OCI-M1 (cell line): Measurements from ENCODE around the gene BACE2.
"Not testable (repeated sequence)": the region's sequence is repeated elsewhere in the genome, so short reads cannot be mapped to it uniquely, and the experiment has no call there.

ENCODE experiments used
- DNase-seq: peaks from one replicate; lab custom pipeline; 2025; lab: John Stamatoyannopoulos, UW

BACE2 gene

GRCh38 chr21:41277846-41278245, 109.9 kb downstream of the BACE2 start:
- DNase-seq = no peak

DNA sequence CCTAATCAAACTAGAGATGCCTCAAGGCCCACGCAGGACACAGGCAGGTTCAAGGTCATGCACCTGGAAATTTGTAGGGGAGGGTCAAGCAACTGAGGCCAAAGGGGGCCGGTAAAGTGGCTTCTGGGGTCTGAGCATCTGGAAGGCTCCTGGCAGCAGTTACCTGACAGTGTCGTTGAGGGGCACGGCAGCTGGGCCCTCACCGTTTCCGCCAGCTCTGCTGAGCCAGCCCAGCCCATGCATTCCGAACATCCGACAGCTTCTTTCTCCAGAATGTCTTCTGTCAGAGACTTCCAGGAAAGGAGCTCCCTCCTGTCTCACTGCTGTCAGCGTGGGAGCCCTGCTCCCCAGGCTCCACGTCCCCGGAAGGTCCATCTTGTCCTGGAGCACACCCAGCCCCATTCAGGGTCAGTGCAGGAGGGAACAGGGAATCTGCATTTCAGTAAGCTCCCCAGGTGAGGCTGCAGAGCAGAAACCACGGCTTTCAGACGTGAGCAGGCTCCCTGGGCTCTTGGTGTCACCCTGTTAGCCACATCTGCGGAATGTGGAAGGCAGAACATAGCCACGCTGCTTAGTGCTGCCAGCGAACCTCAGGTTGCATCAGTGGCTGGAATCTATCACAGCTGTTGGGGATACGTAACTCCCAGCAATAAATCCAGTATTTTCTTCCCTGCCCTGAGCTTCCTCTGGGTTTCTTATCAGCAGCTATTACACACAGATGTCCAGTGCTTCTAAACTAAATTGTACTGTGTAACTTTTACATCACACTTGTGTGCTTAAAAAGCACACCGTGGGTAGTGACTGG, 112.4 kb downstream of the BACE2 start:
- DNase-seq = no peak

- DNase-seq = no peak
These were observed 114.5 kb downstream of the BACE2 start for GRCh38 chr21:41282412-41282811.

- DNase-seq = peak; percentile 80
These were observed 115.4 kb downstream of the BACE2 start for GRCh38 chr21:41283211-41283818.

- DNase-seq = no peak
These were observed 121.5 kb downstream of the BACE2 start for GRCh38 chr21:41289431-41289830.

DNA sequence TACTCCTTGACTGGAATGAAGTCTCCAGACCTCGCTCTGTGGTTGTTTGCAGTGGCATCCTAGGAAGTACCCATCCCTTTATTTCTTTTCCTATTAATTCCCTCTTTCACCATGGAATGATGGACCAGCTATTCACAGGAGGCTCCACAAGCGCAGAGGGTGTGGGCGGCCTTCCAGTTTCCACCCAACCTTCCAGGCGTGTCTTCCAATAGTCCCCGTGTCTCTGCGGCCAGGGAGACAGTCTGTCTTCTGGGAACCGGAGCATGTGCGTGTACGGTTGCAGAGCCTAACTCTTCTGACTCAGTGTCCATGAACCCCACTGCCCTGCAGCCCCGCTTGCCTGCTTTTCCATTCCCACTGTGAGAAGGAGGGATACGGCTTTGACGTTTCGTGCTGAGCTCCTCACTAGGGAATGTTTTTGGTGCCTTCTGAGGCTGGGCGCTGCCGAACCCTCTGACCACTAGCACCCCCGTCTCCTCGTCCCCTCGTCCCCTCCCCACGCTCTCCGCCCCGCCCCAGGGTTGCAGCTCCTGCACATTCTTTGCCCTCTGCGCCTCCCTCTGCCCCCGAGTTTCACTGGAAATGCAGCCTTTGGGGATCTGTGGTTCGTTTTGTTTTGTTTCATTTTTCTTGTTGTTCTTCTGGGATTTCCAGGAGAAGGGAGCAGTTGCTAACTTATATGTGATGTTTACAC, 122.3 kb downstream of the BACE2 start:
- no peak for DNase-seq

- no peak for DNase-seq
These were observed 126.7 kb downstream of the BACE2 start for GRCh38 chr21:41294548-41295231.

DNA sequence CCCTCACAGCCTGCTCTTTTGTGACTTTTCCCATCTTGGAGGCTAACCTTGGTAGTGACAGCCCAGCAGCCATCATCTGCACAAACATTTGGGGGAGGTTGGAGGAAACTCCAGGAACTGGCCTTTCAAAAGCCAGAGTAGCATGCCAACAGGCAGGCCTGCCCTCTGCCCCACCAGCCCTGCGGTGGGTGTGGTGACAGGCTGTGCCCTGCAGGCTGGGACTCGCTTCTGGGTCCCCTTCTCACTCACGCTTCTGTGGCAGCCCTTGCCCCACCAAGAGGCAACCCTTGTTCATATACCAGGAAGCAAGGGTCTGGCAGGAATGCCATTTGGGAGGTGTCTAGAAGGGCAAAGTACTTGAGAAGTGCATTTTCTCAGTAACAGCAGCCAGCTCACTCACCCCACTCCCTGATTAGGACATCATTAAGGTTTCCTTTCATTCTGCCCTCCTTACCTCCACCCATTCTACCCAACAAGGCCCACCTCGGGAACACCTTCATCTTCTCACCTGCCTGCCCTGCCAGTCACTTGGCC, 127.8 kb downstream of the BACE2 start:
- DNase-seq = no peak

DNA sequence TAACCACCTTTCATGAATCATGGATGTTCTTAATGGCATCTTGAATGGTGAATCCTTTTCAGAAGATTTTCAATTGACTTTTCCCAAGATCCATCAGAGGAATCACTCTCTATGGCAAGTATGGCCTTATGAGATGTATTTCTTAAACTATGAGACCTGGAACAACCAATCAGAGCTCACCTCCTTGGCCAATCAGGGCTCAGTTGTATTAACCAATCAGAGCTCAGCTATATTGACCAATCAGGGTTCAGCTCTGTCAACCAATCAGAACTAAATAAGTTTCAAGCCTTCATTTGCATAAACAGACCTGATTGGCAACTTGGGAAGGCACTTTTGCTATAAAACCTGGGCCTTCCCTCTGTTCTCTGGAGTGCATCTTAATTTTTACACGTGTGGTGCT, 135.0 kb downstream of the BACE2 start:
- DNase-seq = no peak

DNA sequence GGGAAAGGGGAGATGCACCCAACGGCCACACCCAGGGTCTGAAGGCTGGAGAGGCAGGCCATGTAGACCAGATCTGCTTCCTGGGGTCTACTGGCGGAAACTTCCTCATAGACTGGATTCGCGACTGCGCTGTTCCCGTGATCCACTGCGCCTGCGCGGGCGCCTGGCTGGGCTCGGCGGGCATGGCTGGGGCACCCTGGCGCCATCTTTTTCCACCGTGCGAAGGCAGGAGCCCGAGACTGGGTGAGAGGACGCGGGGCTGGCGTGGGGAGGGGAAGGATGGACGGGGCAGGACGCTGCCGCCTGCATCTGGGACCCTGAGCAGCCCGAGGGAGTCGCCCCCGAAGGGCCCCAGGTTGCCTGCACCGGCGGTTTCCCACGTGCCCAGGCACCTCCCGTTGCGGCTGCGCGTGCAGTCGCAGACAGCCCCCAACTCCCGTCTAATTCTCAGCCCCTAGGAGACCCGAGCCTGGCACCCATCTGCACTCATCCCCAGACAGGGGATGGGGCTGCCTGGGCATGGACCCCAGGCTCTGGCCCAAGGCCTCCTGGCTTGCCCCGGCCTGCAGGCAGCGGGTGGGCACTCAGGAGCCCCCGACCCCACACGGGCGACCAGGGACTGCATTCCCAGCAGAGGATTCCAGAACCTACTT, 136.2 kb downstream of the BACE2 start:
- no peak for DNase-seq

GRCh38 chr21:41307219-41307618, 139.3 kb downstream of the BACE2 start:
- DNase-seq = no peak

- not testable (repeated sequence) for DNase-seq
These were observed 145.6 kb downstream of the BACE2 start for GRCh38 chr21:41313285-41314164.

DNA sequence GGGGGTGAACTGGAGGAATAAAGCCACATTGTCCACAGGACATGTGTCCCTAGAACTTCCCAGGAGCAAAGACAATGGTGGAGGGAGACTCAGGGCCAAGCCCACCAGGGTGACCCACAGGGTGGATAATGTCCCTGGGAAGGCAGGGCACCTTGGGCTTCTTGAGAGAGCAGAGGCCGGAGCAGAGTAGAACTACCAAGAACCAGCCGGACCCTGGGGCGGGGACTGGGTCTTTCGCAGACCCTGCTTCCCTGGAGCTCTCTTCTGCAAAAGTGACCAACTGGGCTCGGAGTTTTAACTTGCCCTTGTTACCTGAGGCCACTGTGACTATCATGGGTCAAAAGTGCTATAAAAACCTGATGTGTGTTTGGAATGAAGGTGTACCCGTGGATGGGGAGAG, 147.8 kb downstream of the BACE2 start:
- no peak for DNase-seq

- no peak for DNase-seq
These were observed 148.5 kb downstream of the BACE2 start, which contains the start of gene FAM3B for GRCh38 chr21:41316200-41317062. Gene FAM3B, plus strand, starts transcription at chr21:41316801. Its CDS starts 79 bp downstream, at chr21:41316880.

DNA sequence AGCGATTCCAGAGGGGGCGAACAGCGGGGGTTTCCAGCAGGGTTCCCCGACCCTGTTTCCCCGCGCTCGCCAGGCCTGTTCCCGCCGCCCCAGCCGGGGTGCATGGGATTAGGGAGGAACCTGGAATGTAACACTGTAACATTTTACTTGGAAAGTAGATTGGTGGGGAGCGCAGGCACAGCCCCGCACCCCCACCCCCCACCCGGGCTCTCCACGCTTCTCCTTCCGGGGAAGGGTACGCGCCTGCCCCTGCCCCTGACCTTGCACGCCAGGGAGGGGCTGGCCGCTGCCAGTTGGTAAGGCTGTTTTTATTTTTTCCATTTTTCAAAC, 149.1 kb downstream of the BACE2 start:
- DNase-seq = no peak

DNA sequence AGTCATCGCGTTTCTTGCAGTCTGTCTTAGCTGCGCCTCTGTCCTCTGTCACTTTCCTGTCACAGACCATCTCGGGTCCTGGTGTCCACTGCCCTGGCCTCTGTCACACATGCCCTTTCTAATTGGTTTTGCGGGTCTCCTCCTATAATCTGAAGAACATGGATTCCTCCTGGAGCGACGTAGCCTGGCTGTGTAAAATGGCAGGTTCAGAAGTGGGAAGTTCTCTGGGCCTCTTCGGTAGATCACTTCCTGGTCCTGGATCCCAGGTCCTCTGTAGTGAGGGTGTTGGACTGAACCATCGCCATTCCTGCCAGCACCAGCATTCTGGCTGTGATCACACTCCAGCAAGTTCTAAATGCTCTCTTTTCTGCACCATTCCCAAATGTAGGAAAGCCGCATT, 149.5 kb downstream of the BACE2 start:
- DNase-seq = no peak

DNA sequence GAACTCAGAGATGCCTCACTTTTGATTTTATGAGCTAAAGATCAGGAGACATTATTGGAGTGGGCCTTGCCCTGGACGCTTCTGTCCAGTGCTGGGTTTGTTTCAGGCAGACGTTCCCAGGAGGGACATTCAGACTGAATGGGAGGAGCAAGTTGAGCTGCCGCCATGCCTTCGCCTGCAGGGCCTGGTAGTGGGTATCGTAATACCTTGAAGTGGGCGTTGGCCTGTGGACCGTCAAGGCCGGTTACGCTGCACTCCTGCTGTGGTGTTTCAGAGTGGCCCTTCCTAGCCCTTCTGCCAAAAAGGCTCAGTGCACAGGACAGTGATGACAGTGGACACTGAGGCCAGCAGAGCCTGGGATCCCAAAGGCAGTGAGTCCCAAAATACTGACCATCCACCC, 150.3 kb downstream of the BACE2 start:
- DNase-seq = no peak

- no peak for DNase-seq
These were observed 151.3 kb downstream of the BACE2 start for GRCh38 chr21:41319273-41319672.

DNA sequence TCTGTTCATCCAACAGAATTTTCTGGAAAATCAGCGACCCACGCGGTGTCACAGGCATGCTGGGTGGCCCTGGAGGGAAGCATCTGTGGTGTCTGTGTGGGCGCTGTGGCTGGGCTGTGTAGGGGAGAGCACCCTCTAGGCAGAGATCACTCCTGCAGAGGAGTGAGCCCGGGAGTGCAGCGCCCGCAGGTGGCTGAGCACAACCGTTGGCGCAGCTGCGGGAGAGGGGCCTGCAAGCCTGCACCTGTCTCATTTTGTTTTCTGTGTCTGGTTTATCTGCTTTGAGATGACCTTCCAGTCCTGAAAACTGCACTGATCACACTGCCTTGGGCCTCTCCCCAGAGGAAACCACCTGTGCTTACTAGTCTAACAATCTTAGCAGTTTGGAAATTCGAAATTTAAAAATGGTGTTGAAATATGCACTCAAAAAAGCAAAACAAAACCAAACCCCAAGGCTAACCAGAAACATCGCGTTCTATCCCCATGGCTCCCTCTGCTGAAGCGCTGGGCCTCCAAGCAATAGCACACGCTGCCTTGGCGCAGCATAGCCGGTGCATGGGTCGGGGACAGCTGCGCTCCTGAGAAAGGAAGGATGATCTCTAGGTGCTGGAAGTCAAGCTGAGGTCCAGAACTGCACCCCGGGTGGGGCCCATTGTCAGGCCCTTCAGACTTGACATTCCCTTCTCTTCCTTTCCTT, 153.4 kb downstream of the BACE2 start:
- no peak for DNase-seq
